Measurements from ENCODE around the gene DARS1.

The DARS1 gene

DNA sequence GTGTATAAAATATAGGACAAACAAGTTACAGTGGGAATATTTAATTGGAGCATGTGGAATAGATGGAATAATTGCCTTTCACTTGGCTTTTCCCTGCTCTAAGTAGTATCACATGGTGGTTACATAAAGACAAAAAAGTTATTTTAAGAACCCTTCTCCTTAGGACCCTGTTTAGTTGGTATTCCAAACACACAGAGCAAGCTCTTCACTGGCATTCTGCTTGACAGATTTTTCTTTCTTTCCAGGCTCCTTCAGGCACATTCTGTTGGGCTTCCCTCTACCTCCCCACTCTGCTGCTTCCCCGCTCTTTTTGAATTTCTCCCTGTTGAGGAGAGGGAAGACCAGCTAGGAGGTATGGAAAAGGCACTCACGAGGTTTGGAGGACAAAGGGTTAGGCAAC, 29.0 kb upstream of the DARS1 start:
- DNase-seq: no peak

DNA sequence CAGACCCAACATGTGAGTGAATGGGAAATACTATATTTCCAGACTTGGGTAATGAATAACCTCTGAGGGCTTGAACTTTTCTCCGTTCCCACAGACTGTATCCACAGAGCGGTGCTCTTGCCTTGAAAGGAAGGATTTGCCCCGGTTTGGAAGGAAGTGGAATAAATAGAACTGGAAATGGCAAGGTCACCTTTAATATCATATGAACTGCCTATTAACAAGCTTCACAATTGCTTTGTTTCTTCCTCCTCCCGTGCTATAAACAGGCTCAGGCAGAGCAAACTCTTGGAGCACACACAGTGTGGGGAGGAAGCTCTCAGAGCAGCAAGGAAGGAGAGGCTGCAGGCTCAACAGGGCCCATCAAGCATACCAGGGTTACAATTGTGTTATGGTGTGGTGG, 28.5 kb upstream of the DARS1 start:
- DNase-seq: no peak

DNA sequence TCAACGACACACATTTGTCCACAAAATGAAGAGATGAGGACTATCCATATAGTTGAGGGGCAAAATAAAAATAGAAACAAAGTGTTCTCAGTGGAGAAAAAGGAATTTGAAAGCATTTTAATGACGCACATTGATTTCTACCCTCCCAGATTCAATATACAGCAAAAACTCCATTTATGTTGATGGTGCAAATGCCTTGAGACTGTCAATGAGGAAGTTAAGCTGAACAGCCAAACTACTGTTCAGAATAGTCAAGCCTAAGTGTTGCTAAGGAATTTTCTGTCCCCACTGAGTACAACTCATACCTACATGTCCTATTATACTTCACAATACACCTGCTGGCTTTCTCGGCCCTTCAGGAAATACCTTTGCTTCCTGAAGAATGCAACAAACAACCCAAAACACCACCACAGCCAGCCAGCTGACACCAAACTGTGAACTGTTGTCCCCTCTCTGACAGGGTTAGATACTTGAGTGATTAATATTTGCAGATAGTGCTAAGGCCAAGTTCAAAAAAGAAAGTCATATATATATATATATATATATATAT, 27.8 kb upstream of the DARS1 start:
- no peak for DNase-seq

DNA sequence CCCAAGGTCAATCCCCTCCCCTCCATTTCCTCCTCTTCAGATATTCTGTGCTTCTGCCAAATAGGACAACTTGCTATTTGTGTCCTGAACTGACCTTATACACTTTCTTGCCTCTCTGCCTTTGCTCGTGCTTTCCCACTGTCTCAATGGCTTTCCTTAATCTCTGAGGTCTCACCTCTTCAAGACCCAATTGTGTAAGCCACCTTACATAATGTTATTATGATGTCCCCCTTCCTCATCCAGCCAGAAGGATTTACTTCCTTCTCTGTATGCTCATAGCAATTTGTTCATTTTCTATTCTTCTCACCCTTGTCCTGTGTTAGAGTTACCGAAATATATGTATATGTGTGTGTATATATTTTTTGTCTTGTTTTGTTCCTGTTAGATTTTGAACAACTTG, 26.9 kb upstream of the DARS1 start:
- DNase-seq: no peak

DNA sequence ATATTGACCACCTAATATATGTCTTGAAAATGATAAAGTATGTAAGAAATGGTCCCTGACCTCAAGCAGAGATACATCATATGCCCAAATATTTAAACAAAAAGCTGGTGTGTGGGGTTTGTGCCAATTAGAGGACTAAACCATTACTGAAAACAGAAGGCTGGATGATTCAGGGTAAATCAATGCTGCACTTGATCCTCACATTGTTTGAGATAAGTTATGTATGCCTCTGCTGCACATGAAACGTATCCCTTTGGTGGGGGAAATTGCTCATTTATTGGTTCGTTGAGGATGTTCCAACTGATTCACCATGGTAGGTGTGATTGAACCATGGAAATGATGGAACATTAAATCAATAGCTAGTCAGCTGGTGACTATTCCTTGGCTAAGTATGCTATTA, 24.7 kb upstream of the DARS1 start:
- no peak for DNase-seq

DNA sequence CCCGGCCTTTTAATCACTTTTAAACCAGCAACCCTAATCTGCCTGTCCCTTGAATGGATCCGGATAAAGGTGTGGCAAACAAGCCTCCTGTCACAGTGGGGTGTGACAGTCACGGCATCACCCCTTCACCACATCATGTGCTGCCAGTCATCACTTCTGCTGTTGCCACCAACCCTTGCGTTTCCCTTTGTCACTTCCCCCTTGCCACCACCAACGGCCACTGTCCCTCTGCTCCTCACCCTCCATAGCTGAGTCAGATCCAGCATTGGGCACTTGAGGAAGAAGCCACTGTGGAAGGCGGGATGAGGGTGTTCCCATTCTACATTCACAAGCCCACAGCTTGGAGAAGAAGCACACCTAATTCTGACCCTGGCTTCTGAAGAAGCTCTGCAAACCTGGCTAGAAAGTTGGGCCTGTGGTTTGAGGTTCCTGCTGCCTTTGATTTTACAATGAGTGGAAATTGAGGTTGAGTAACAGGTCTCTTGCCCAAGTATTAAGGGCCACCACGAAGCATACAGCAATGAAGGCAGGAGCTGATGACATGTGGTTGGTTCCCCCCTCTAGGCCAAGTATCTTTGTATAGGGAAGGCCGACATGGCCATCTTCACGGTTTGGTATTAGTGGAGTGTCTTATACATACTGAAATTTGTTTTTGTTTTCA, 22.9 kb upstream of the DARS1 start:
- no peak for DNase-seq

DNA sequence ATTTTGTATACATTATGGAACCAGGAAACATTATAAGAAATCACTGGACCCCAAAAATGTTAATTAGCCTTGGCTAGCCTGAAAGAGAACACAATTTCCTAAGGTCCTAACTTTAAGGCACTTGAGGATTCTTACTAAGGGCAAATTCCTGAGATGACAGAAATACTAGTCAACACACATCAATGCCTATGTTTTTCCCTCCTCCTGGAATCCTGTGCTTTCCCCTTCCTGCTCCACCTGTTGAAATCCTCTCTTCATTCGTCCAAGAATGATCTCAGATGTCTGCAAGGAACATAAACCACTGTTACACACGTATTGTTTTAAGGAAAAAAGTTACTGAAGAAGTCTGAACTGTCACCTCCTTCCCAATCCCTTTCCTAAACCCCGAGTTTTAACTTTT, 21.2 kb upstream of the DARS1 start:
- DNase-seq: no peak

DNA sequence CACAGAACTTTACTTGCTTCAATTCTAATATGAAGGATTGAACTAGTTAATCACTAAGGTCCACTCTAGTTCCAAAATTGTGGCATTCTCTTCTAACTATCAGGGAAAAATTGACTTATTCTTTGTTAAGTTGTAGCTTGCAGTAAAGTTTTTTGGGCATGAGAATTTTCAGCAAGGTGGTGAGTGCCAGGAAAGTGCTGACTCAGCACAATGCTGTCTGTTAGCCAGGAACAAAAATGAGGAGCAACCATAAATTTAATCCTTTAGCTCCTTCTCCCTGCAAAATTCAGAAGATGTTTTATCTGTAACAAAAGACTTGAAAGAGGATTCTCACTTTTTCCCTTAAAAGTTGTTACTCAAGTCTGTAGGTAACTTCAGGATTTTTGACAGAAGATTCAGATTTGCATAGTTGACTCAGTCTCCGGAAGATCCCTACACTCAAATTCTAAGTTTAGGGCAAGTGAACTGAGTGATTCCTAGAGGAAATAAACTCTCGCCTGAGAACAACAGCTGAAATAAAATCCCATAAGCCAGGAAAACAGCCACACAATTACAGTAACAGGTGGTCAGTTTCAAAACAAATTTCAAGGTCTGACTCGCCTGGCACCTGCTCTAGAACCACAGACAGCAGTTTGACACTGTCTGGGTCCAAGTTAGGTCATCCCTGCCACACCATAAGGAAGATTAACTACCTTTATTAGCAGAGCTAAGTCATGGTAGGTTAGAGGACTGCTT, 20.2 kb upstream of the DARS1 start:
- no peak for DNase-seq

DNA sequence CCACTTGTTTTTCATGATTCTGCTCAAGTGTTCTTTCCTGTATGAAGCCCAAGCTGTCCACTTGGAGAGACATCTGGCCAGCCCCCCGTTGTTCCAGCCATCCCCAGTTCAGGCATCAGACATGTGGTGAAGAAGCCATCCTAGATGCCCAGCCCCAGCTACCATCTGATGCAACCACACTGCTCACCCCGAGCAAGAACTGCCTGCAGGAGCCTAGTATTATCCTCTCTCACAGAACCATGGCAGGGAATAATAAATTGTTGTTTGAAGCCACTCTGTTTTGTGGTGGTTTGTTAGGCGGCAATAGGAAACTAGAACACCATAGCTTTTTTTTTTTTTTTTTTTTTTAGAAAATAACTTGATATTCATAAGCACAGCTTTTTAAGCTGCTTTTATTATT, 19.5 kb upstream of the DARS1 start:
- no peak for DNase-seq

DNA sequence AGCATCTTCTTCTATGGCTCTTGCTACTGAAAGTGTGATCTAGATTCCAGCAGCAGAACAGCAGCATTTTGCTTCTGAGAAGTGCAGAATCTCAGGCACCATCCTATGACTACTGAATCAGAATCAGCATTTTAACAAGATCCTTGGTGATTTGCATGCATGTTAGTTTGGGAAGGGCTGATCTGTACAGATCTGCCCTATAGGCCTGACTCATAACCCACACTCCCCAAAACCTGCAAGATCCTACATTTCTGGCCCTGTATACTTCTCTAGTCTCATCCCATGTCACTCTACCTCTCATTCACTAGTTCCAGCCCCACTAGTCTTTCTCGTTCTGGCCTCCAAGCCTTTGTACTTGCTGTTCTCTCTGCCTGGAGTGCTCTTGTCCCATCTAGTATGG, 15.7 kb upstream of the DARS1 start:
- no peak for DNase-seq

DNA sequence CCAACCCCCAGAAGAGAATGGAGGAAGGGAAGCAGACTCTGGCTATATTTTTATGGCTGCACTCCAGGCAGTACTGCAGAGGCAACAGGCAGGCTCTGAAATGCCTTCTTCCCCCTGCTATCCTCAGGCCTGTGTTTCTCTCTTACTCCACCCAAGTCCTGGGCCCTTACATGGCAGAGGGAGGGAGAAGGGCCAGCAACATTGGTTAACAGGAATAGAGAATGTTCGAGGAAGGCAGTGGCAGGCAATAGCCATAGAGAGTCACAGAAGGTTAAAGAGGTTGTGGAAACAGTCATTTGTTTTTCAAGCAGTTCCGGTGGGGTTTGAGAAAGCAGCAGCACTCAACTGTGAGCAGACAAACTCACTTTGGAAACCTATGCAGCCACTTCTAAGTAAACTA, 15.1 kb upstream of the DARS1 start:
- DNase-seq: no peak

DNA sequence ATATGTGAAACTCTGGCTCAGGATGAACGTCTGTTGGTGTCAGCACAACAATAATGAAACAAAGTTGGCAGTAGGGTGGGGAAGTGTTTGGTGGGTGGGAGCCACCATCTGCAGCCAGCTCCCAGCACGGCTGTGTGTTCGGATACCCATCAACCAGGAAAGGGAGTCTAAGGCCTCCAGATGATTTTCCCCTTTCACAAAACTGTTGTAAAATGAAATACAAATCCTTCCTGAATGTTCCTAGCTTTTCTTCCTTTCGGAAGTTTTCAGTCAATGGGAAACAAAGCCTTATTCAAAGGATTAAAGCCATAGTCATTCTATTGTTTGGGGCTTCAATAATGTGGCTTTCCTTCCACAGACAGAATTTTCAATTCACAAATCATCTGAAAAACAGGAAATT, 14.5 kb upstream of the DARS1 start:
- DNase-seq: no peak

DNA sequence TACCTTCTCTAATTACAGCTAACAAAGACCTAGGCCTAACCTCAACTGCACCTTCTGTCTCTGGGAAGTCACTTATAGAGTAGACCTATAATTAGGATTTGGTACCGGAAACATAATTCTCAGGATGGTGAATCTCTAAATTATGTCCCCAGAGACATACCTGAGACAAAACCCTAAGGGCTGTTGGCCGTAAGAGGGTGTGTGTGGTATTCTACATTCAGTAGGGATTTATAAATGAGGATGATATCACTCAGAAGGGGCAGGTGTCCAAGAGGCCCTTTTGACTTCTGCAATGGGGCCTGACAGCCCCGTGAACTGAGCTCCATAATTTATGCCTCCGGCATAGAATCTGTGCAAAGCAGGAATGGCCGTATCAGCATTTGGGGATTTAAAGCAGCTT, 13.5 kb upstream of the DARS1 start:
- DNase-seq: no peak

DNA sequence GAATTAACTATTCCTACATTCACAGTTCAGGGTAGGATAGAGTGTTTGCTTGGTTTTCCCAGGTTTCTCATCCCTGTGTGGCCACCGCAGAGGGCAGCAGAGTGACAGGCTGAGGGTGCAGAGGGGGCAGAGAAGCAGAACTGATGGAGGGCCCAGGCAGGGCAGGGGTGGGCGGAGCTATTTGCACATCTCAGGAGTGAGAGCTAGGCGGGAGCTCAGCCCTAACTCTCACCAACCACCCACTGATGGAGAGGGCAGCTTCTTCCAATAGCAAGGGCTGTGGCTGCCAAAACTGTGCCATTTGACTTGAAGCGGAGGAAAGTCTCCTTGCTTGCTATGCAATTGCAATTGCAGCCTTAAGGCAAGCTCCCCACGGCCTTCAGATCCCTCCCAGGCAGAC, 12.0 kb upstream of the DARS1 start:
- DNase-seq: no peak

DNA sequence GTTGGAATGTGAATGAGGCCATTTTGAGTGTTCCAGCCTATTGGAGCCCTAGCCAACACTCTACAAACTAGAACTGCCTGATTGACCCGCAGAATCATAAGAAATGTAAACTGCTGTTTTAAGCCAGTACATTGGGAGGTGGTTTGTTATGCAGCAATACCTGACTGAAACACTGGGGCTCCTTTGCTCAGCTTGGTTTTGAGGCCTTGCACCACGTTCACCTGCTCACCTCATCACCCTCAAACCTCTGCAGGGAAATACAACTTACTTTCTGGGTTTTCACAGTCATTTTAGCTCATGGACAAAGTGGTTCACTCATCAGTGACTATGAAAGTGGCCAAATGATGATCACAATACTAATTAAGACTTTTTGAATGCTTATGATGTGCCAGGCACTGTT, 10.9 kb upstream of the DARS1 start:
- no peak for DNase-seq

DNA sequence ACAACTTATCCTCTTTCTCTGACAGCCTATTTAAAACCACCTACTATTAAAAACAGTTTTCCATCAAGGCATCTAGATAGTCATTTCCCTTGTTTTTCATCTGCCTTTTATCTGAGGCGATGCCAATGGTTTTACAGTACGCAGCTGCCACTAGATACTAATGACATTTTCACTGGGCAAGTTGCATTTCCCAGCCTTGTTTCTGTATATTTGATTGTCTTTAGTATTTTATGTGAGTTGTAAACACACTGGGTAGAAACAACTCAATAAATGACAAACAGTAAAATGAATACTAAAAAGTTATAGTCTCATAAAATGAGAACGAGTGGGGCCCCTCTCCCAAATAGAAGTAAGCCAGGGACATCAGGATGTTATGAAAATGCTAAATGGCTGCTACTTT, 8.9 kb upstream of the DARS1 start:
- no peak for DNase-seq

DNA sequence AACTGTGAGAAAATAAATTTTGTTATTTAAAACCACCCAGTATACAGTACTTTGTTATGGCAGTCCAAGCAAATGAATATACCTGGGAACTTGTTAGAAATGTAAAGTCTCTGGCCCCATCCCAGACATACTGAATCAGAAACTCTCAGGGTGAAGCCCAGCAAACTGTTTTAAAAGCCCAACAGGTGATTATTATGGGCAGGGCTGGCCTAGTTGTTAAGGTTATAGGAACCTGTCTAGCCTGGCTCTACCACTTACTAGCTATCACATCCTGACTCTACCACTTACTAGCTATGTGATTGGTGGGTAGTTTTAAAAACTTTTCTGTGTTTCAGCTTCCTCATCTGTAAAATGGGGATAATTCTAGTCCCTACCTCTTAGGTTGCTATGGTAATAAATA, 8.0 kb upstream of the DARS1 start:
- no peak for DNase-seq

DNA sequence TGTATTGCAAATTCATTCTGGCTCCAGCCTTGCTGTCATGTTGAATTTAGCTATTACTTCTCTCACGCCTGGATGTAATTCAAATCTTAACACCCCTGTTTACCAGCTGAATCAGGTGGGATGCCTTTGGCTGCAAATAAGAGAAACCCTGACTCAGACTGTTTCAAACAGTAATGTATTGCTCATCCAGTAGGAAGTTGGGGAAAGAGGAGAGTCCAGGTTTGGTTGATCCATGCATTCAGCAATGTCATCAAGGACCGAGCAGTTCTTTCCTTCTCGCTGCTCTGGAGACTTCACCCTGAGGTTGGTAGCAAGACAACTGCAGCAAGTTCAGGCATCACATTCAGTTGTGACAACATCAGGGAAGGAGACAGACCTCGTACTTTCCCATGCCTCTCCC, 6.4 kb upstream of the DARS1 start:
- no peak for DNase-seq

DNA sequence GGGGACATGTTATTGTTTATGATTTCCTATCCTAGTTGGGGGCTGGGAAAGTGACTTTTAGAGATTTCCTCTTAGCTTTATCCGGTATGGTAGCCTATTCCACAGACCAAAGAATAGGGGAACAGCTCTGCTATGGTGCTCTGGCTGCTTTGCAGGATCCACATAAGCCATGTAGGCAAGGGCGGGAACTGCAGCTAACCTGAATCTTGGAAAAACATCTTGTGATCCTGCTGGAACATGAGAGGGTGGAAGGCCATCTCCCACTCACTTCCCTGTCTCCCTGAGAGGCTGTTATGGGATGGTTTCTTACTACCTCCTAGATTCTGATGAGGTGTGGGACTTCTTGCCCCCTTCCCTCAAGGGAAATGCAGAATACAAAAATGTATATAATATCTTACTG, 2.0 kb upstream of the DARS1 start:
- DNase-seq: no peak

DNA sequence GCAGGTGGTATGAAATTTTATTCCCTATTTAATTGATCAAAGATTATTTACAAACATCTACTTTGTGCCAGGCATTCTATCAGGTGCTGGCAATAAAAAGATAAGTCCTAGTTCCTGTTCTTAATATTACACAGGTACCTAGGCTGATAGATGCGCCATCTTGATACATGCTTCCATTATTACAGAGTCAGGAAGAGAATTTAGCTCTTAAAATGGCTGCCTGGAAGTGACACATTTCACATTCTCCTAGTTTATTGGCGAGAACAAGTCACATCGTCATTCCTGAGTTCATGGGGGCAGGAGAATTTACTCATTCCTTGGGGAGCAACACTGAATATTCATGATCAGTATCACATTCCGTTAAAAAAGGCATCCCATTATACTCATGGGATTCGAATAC, 1.1 kb upstream of the DARS1 start:
- no peak for DNase-seq

DNA sequence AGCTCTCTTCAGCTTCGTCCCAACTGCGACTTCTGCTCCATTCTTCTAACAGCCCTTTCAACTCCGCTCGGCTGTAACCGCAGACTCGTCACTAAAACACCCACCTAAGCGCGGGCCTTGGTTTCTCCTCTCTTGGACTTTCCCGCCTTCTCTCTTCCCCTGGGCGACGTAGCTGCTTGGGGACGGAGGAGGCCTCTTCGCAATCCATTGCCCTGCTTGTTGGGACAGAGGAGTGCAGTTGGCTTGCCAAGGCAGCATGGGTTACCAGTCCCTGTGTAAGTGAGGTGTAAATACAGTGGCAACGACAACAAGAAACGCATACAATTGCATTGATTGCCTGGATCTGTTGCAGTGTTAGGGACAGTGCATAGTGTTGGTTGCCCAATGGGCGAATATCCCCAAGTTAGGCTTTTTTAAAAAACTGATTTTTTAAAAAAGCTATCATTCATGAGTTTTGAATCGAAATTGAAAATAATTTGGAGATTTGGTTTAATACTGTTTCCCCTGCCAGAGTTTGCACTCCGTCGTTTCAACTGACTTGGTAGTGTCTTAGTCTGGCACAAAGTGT, 484 bp upstream of the DARS1 start:
- DNase-seq: no peak

DNA sequence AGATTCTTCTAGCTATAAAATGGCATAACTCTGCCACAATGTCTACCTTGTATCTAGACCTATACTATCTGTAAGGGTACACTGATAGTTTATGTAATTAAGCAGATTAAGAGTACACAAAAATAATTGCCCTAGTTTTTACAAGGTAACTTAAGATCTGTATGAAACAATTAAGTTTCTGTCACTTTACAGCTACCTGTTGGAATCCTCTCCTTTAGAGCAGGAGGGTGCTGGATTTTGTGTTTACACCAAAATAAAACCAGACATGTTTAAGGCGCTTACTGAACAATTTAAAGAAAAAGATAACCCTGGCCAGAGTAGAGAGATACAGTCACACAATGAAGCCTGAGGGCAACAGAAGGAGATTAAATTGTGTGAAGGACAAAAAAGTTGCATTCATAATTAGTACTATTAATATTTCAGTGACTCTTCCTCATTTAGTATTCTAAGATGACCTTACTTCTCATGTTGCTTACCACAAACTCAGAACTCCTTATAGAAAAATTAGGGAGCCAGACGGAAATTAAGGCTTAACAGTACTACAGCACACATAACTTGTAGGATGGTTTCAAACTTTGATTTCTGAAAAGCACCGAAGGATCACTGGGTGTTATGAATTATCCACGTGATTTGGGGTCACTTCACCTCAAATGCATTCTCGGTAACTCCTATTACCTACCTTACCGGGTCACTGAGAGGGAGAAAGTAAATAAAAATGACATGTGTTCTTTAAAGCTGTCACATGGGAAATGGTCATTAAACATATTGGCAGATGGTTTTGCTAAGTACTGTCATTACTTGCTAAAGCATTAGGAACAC, 1.0 kb downstream of the DARS1 start:
- DNase-seq: no peak

DNA sequence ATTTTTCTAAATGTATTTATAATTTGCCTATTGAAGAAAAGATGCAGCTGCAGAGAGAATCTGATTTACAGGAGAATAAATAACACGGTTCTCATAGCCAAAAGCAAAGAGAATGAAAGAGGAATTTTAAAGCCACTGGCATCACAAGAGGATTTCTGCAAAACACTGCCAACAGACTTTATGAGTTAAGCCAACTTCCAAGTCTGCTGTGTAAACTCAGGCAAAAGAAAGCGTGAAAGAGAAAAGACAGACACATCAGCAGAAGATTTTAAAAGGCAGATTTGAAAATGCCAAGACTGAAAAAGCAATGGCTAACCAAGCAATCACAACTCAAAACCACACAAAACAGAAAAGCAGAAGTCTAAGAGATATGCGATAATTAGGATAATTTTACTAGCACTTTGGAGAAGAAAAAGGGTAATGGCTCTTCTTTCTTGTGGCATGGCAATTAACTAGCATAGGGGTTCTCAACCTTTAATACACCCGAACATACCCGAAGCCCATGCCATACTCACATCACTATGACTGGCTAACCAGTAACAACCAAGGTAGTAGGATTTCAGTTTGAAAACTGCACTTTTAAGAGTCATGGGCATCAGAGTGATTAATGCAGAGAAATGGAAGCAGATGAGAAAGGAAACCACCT, 4.9 kb downstream of the DARS1 start:
- DNase-seq: no peak

Measured in NCI-H2081 (cell line).